Measurements from ENCODE around the gene SLC4A3.

DNA sequence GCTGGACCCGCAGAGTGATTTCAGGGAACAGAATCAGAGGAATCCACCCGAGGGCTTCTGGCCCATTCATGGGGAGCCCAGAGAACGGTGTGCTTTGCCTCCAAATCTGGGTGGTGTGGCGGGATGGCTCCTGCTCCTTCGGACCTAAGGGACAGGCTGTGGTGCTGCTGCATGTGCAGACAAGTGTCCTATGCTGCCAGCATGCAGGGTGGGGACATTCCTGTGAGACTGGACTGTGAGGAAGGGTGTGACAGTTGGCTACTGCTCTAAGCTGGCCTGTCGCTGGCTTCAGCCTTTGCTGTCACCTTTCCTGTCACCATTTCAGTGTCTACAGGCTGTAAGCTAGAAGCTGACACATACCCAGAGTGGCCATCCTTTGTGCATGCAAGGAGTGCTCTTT lies 2.9 kb upstream of the SLC4A3 start:
- no peak for TF ChIP-seq ZBTB7A (tag by site-specific recombination; IDR thresholded peaks at IDR 0.05; ENCODE audit: low read depth)
- no peak for TF ChIP-seq ZNF121 (tag by site-specific recombination; IDR thresholded peaks at IDR 0.05)
- TF ChIP-seq ZNF335 (tag by site-specific recombination; conservative IDR thresholded peaks at IDR 0.05), result no peak
- TF ChIP-seq ZNF174 (tag by site-specific recombination; IDR thresholded peaks at IDR 0.05), result no peak
- no peak for TF ChIP-seq CTCF (tag by site-specific recombination; IDR thresholded peaks at IDR 0.05)
- TF ChIP-seq ZNF148 (tag by site-specific recombination; IDR thresholded peaks at IDR 0.05; ENCODE audit: borderline replicate concordance), result no peak
- no peak for TF ChIP-seq ZNF350 (tag by site-specific recombination; IDR thresholded peaks at IDR 0.05)
- no peak for TF ChIP-seq ZBTB44 (tag by site-specific recombination; IDR thresholded peaks at IDR 0.05)
- TF ChIP-seq ZNF138 (tag by site-specific recombination; IDR thresholded peaks at IDR 0.05; ENCODE audit: borderline replicate concordance), result no peak
- no peak for TF ChIP-seq PRDM1 (tag by site-specific recombination; IDR thresholded peaks at IDR 0.05)
- TF ChIP-seq REST (tag by site-specific recombination; IDR thresholded peaks at IDR 0.05), result no peak

Measured in HEK293 (cell line).